IMR-90 (cell line): ENCODE measurements around the gene TRAF3IP1. TPM values are rescaled to one million over a fixed set of nuclear protein-coding genes. Genes with fewer than 3 reads are reported as not detected.
A peak's percentile ranks its signal among the peaks of the same experiment; 100 is the strongest.

Source experiments
- ATAC-seq: fragments of 200-7000 bp; cut with Tn5 transposase; 2 replicates; pipeline ENCODE4 v1.9.1; 2020; ENCODE audit warnings: low read depth, mild to moderate bottlenecking, moderate library complexity
- BruUV-seq: library from RNA; stranded (reverse); fragments of 400-500 nt; replicated peaks from 2 replicates; lab custom pipeline; 2021; lab: Mats Ljungman, UMichigan
- CTCF ChIA-PET: fragments of 300-600 bp; formaldehyde crosslinking; extraction: SDS; loops from one replicate; lab custom pipeline; 2021; ENCODE audit warnings: antibody characterized with exemption; lab: Yijun Ruan, JAX
- POLR2A ChIA-PET: fragments of 300-600 bp; sonication (Branson Sonifier 250); formaldehyde crosslinking; loops from one replicate; lab custom pipeline; 2022; ENCODE audit warnings: antibody characterized with exemption; ENCODE audit not compliant: unreplicated experiment; lab: Charles Lee
- DNase-seq: peaks from one replicate; pipeline ENCODE4 v3.0.0; 2013
- H2AFZ ChIP-seq: replicated peaks from 2 replicates; pipeline ENCODE3; 2013; ENCODE audit warnings: low read length, mild to moderate bottlenecking; ENCODE audit not compliant: poor library complexity
- H2AK5ac ChIP-seq: 2 replicates; pipeline ENCODE4 v1.6.1; 2013; ENCODE audit warnings: low read depth, low read length, inconsistent platforms
- H2AK9ac ChIP-seq: replicated peaks from 2 replicates; pipeline ENCODE3; 2013; ENCODE audit warnings: mild to moderate bottlenecking, low read depth, low read length, moderate library complexity; ENCODE audit not compliant: poor library complexity
- H2BK120ac ChIP-seq: 2 replicates; pipeline ENCODE4 v1.6.1; 2013; ENCODE audit warnings: low read depth, low read length, inconsistent platforms
- H2BK15ac ChIP-seq: 3 replicates; pipeline ENCODE4 v1.6.1; 2013; ENCODE audit warnings: low read depth, low read length, inconsistent platforms
- H2BK20ac ChIP-seq: 2 replicates; pipeline ENCODE4 v1.6.1; 2013; ENCODE audit warnings: low read depth, mild to moderate bottlenecking, inconsistent platforms, low read length, moderate library complexity
- H2BK5ac ChIP-seq: 2 replicates; pipeline ENCODE4 v1.6.1; 2013; ENCODE audit warnings: mild to moderate bottlenecking, low read depth, low read length, inconsistent platforms; ENCODE audit not compliant: poor library complexity, severe bottlenecking
- H3K14ac ChIP-seq: replicated peaks from 2 replicates; pipeline ENCODE4 v1.6.1; 2013; ENCODE audit warnings: low read depth, low read length, inconsistent platforms
- H3K18ac ChIP-seq: 2 replicates; pipeline ENCODE4 v1.6.1; 2013; ENCODE audit warnings: low read depth, low read length, control low read depth
- H3K23ac ChIP-seq: 2 replicates; pipeline ENCODE4 v1.6.1; 2013; ENCODE audit warnings: low read depth, low read length, inconsistent platforms
- H3K27ac ChIP-seq: 2 replicates; pipeline ENCODE4 v1.5.1; 2013; ENCODE audit warnings: mild to moderate bottlenecking, control low read depth, low read length; ENCODE audit not compliant: insufficient read depth
- H3K27me3 ChIP-seq: 2 replicates; pipeline ENCODE4 v1.6.1; 2013; ENCODE audit warnings: low read length; ENCODE audit not compliant: control insufficient read depth, insufficient read depth
- H3K36me3 ChIP-seq: 2 replicates; pipeline ENCODE4 v1.6.1; 2013; ENCODE audit warnings: low read length, mixed read lengths; ENCODE audit not compliant: control insufficient read depth, insufficient read depth
- H3K4ac ChIP-seq: 2 replicates; pipeline ENCODE4 v1.6.1; 2013; ENCODE audit warnings: low read depth, low read length, inconsistent platforms
- H3K4me1 ChIP-seq: 2 replicates; pipeline ENCODE4 v1.6.1; 2013; ENCODE audit warnings: low read length, mixed read lengths; ENCODE audit not compliant: control insufficient read depth, insufficient read depth
- H3K4me2 ChIP-seq: 2 replicates; pipeline ENCODE4 v1.6.1; 2013; ENCODE audit warnings: low read depth, mild to moderate bottlenecking, control low read depth, low read length, moderate library complexity
- H3K4me3 ChIP-seq: 2 replicates; pipeline ENCODE4 v1.5.1; 2013; ENCODE audit warnings: low read depth, mild to moderate bottlenecking, control low read depth, low read length, moderate library complexity; ENCODE audit not compliant: insufficient read depth
- H3K56ac ChIP-seq: 2 replicates; pipeline ENCODE4 v1.6.1; 2013; ENCODE audit warnings: low read length, inconsistent platforms; ENCODE audit not compliant: insufficient read depth; ENCODE audit errors: extremely low read depth
- H3K79me1 ChIP-seq, 2 experiments: 2 replicates each; pipeline ENCODE4 v1.6.1; 2013; ENCODE audit warnings: low read length in 2 of 2, inconsistent platforms in 1 of 2, low read depth in 1 of 2
- H3K9ac ChIP-seq: 2 replicates; pipeline ENCODE4 v1.6.1; 2013; ENCODE audit warnings: low read depth, low read length, control low read depth
- H3K9me1 ChIP-seq: 2 replicates; pipeline ENCODE4 v1.6.1; 2013; ENCODE audit warnings: low read length, inconsistent platforms; ENCODE audit not compliant: insufficient read depth
- H3K9me3 ChIP-seq: 2 replicates; pipeline ENCODE4 v1.6.1; 2013; ENCODE audit warnings: low read length; ENCODE audit not compliant: control insufficient read depth, insufficient read depth
- H4K20me1 ChIP-seq: 2 replicates; pipeline ENCODE4 v1.6.1; 2013; ENCODE audit warnings: low read length, inconsistent platforms; ENCODE audit not compliant: insufficient read depth
- H4K5ac ChIP-seq: 2 replicates; pipeline ENCODE4 v1.6.1; 2013; ENCODE audit warnings: mild to moderate bottlenecking, low read depth, low read length, control low read depth
- H4K8ac ChIP-seq, 2 experiments: 2 replicates each; pipeline ENCODE4 v1.6.1; 2013; ENCODE audit warnings: low read depth in 2 of 2, low read length in 2 of 2, control low read depth in 1 of 2, inconsistent platforms in 1 of 2
- H4K91ac ChIP-seq: 2 replicates; pipeline ENCODE4 v1.6.1; 2013; ENCODE audit warnings: low read depth, low read length, inconsistent platforms; ENCODE audit not compliant: insufficient read depth
- BHLHE40 ChIP-seq: fragments of 150-350 bp; IDR thresholded peaks from 2 replicates; pipeline ENCODE4 v1.6.1; 2016; ENCODE audit warnings: mild to moderate bottlenecking, low read depth, low read length
- CEBPB ChIP-seq: IDR thresholded peaks from 2 replicates; pipeline ENCODE4 v1.6.1; 2012; ENCODE audit warnings: low read depth, low read length, improper control_type of control experiment
- CHD1 ChIP-seq: IDR thresholded peaks from 2 replicates; pipeline ENCODE4 v1.6.1; 2012; ENCODE audit warnings: low read depth, low read length, improper control_type of control experiment
- CTCF ChIP-seq: conservative IDR thresholded peaks from 2 replicates; pipeline ENCODE4 v1.5.1; 2012; ENCODE audit warnings: mild to moderate bottlenecking, low read depth, low read length, improper control_type of control experiment
- ELK1 ChIP-seq: fragments of 150-350 bp; IDR thresholded peaks from 2 replicates; pipeline ENCODE4 v1.6.1; 2016; ENCODE audit warnings: low read depth, mild to moderate bottlenecking, low read length, moderate library complexity, borderline replicate concordance
- FOS ChIP-seq: fragments of 150-350 bp; IDR thresholded peaks from 2 replicates; pipeline ENCODE4 v1.6.1; 2016; ENCODE audit warnings: low read depth, low read length
- MAFK ChIP-seq: IDR thresholded peaks from 2 replicates; pipeline ENCODE4 v1.6.1; 2012; ENCODE audit warnings: low read depth, low read length, improper control_type of control experiment
- MAZ ChIP-seq: IDR thresholded peaks from 2 replicates; pipeline ENCODE4 v1.6.1; 2012; ENCODE audit warnings: low read depth, mild to moderate bottlenecking, low read length, improper control_type of control experiment, moderate library complexity, borderline replicate concordance
- MXI1 ChIP-seq: IDR thresholded peaks from 2 replicates; pipeline ENCODE4 v1.6.1; 2012; ENCODE audit warnings: low read depth, mild to moderate bottlenecking, low read length, moderate library complexity, borderline replicate concordance
- NFE2L2 ChIP-seq: fragments of 150-350 bp; IDR thresholded peaks from 2 replicates; pipeline ENCODE4 v1.6.1; 2016; ENCODE audit warnings: low read depth, mild to moderate bottlenecking, low read length
- POLR2A ChIP-seq: IDR thresholded peaks from 2 replicates; pipeline ENCODE4 v1.6.1; 2012; ENCODE audit warnings: mild to moderate bottlenecking, low read depth, low read length
- RAD21 ChIP-seq: IDR thresholded peaks from 2 replicates; pipeline ENCODE4 v1.6.1; 2012; ENCODE audit warnings: low read length, improper control_type of control experiment
- RCOR1 ChIP-seq: IDR thresholded peaks from 2 replicates; pipeline ENCODE4 v1.6.1; 2012; ENCODE audit warnings: mild to moderate bottlenecking, low read length, improper control_type of control experiment; ENCODE audit not compliant: insufficient replicate concordance
- RFX5 ChIP-seq: IDR thresholded peaks from 2 replicates; pipeline ENCODE4 v1.8.0; 2012; ENCODE audit warnings: low read depth, mild to moderate bottlenecking, low read length, moderate library complexity
- SMC3 ChIP-seq: fragments of 150-350 bp; IDR thresholded peaks from 2 replicates; pipeline ENCODE4 v1.6.1; 2016; ENCODE audit warnings: low read depth, mild to moderate bottlenecking, antibody characterized with exemption, low read length, moderate library complexity
- USF2 ChIP-seq: fragments of 150-350 bp; IDR thresholded peaks from 2 replicates; pipeline ENCODE4 v1.6.1; 2017; ENCODE audit warnings: mild to moderate bottlenecking, antibody characterized with exemption, low read length, low read depth
- WGBS, 2 experiments: methylation state at CpG; one replicate each; pipeline versions ENCODE4 v1.1.5 to v1.1.7; 2013; ENCODE audit warnings: missing lambda C conversion rate in 2 of 2; ENCODE audit not compliant: insufficient read length in 1 of 2; ENCODE audit errors: extremely low coverage in 2 of 2; 5-methylcytosine and 5-hydroxymethylcytosine counted together
- dilution Hi-C: fragments of 300-500 bp; cut with HindIII; formaldehyde crosslinking; loops from one replicate; pipeline ENCODE4 v1.14.3; 2018; ENCODE audit warnings: low sequenced_read_pairs; ENCODE audit not compliant: unreplicated experiment
- in situ Hi-C: fragments of 300-500 bp; cut with MboI; formaldehyde crosslinking; loops from 3 replicates; pipeline ENCODE4 v1.14.3; 2019; ENCODE audit warnings: low sequenced_read_pairs, inconsistent platforms, mixed read lengths
- intact Hi-C: fragments of 100-400 bp; cut with micrococcal nuclease; formaldehyde crosslinking; loops from 2 replicates; pipeline ENCODE4 v1.10.0; 2022
- polyA plus RNA-seq, 3 experiments: library from polyadenylated mRNA; depleted of rRNA; stranded (reverse); fragments of >200 nt; gene quantifications; 2 replicates each; pipeline ENCODE4 v1.2.3, GENCODE V29; 2012; ENCODE audit warnings: low replicate concordance in 1 of 3
- total RNA-seq: library from RNA; depleted of rRNA; stranded (reverse); fragments of >200 nt; gene quantifications from 2 replicates; pipeline ENCODE4 v1.2.3, GENCODE V29; 2012

Gene TRAF3IP1
- total and polyA plus RNA-seq, 2 of the 4 experiments (the other 2 are of a cell fraction) = 5.9 to 8.3 TPM

- Histone ChIP-seq H3K9me3 (0 out of 2 replicates have a peak, but pooled peaks cover under 1% of the 10 kb centered on the region), H3K79me1 (peaks cover 8 to 25% of the 10 kb centered on the region in 2 experiments; a peak in 3 of 4 replicates), H3K36me3 (peaks cover 1% of the 10 kb centered on the region), H4K8ac (peak overlapping the region; percentile 65 to 73; a peak in 3 of 4 replicates), H2BK5ac (peak overlapping the region; percentile 97), H3K27ac (no peak overlapping the region; the same call in 1 of the 2 replicates), H3K4me3 (no peak overlapping the region), H4K5ac (no peak overlapping the region; the same call in 1 of the 2 replicates), H2BK15ac (peak overlapping the region; percentile 72; the same call in 2 of the 3 replicates), H3K4me2 (no peak overlapping the region; the same call in 1 of the 2 replicates), H3K23ac (no peak overlapping the region; the same call in 1 of the 2 replicates), H3K9ac (no peak overlapping the region), H2AK9ac (peak overlapping the region; percentile 73), H2AFZ (peak overlapping the region; percentile 94), H3K56ac (no peak overlapping the region), H2AK5ac (peak overlapping the region; percentile 95), H2BK120ac (peak overlapping the region; percentile 63), H3K9me1 (peaks cover 14% of the 10 kb centered on the region), H3K18ac (no peak overlapping the region), H3K4ac (peak overlapping the region; percentile 77), H4K91ac (peak overlapping the region; percentile 13; the same call in 1 of the 2 replicates), H3K14ac (peak overlapping the region; percentile 22; the same call in 1 of the 2 replicates), H2BK20ac (0 out of 2 replicates have a peak overlapping the region, but pooled peaks have one; percentile 52), H3K4me1 (peaks cover 15% of the 10 kb centered on the region), H3K27me3 (no peaks in the 10 kb centered on the region), H4K20me1 (no peaks in the 10 kb centered on the region)
- TF ChIP-seq CHD1 (no peak), MAZ (no peak), RFX5 (no peak), SMC3 (no peak), MXI1 (no peak), RCOR1 (no peak), ELK1 (no peak), NFE2L2 (no peak), USF2 (no peak), CEBPB (no peak), FOS (no peak), RAD21 (no peak), POLR2A (no peak), CTCF (no peak), BHLHE40 (no peak), MAFK (no peak)
- dilution Hi-C loops = no loop called here
- in situ Hi-C loops = no loop called here
- intact Hi-C loops = no loop called here
- WGBS, 2 experiments = 80% methylated on average over 5 of the region's 16 CpGs; no CpG with 5 or more reads in 1 of the 2 experiments
- BruUV-seq = no TSS peak
- ChIA-PET POLR2A (no interaction called here), CTCF (no interaction called here)
- DNase-seq (no peak), ATAC-seq (no peak)
Observed at GRCh38 chr2:238425505-238425978, 105.2 kb downstream of the TRAF3IP1 start.
